Mesangial cell (primary cell): ENCODE results near the gene DOHH. TPM values are rescaled to one million over a fixed set of nuclear protein-coding genes. Genes with fewer than 3 reads are reported as not detected.

Source experiments
- total RNA-seq: library from RNA; depleted of rRNA; stranded (reverse); fragments of >200 nt; gene quantifications from 2 replicates; pipeline ENCODE4 v1.2.3, GENCODE V29; 2015

Gene DOHH
- 19.5 and 32.6 TPM in 2 replicates for total RNA-seq

DNA sequence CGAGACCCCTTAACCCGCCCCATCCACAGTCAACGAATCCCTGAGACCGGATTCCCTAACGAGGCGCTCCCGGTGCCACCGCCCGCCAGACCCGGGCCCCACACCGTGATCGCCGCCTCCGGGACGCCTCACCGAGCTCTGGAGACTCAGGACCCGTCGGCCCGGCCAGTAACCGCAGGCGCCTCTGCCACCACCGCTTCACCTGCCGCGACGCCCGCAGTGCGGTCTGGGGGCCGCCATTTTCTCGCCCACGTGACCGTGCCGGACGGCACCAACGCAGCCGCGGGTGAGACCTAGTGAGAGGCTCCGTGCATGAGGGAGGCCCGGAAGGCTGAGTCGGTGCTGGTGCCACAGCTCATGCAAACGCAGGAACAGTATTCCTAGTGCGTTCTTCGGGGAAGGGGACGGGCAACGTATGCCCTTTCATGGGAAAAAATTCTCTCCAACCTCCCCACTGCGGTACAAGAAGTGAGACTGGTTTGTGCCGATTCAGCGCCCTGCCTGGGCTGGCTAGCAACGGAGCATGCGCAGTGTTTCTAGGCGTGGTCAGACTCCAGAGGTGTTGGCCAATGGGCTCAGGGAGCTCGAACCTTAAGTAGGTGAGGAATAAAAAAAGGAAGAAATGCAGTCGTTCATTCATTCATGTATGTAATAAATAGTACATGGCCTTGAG lies at the start of gene DOHH:
Gene DOHH (minus strand): TSS at position 246 of the 673 bp plus-strand sequence. CDS start 3,860 bp downstream, outside the sequence.

DNA sequence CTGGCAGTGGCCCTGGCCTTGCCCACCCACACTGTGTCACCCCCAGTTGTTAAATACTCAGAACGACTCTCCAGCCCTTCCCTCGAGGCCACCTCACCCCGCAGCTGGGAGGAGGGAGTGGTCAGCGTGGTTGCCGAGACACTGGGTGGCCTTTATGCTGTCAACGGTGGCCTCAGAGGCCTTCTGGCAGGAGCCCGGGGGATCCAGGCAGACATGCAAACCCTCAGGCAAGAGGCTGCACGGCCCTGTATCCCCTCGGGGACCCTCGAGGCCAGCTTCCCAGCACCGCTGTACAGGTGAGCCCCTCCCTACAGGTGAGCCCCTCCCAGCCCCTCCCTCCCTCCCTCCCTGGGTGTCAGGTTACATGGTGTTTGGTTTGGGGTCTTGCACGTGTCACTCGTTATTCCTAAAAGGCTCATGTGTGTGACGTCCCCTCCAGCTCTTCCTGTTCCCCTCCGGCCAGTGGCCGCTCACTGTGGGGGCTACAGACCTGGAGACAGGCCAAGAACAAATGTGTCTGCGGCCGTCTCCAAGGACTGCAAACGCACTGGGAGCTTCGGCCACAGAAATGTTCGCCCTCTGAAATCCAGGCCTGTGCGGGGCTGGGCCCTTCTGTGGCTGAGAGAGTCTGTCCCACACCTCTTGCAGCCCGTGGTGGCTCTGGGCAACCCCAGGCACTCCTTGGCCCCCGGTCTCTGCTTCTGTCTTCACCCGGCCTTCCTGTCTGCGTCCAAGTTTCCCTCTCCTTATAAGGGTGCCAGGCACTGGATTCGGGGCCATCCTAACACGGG lies 38.7 kb upstream of the DOHH start, which contains the start of gene TEKTIP1:
Gene TEKTIP1 (plus strand): TSS at position 210 of the 791 bp plus-strand sequence. CDS start 4 bp downstream, at position 214.

DNA sequence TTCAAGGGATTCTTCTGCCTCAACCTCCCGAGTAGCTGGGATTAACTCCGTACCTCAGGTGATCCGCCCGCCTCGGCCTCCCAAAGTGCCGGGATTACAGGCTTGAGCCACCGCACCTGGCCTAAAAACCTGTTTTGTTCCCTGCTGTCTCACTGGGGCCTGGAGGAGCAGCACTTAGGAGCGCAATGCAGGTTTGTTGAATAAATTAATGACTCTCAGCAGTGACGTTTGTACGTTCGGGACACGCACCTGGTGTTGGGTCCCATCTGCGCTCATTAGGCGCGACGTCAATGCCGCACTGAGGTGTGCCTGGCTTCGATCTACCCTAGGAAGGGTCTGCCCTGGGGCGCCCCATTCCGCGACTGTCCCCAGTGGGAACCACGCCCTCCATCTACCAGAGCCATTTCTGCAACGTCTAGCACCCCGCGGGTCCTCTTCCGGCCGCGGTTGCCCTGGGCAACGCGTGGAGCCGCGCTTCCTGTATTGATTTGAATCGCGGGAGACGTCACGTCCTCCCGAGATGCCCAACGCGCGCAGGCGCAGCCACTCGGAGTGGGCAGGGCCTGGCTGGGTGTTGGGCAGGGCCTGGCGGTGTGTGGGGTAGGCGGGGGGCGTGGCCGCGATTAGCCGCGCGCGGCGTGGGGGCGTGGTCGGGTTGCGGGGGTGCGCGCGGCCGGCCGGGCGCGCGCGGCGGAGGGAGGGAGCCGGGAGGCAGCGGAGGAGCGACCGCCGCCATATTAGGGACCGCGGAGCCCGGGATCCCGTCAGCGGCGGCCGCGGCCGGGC lies 5.3 kb upstream of the DOHH start, which contains the start of gene FZR1:
Gene FZR1 (plus strand): TSS at position 714 of the 786 bp plus-strand sequence. CDS start 16,679 bp downstream, outside the sequence.

DNA sequence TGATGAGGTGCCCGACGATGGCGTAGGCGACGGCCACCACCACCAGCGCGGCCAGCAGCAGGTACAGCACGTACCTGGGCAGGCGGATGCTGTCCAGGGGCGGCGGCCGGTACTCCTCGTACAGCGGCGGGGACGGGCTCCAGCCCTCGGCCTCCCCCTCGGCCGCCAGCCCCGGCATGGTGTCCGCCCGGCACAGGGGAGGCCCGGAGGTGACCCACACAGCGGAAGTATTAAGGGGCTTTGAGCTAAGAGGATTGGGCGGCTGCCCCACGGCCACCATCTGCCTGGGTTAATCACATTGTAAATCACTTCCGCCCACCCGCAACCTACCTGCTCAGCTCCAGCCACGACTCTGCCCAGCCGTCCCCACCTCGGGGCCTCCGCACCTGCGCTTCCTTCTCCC lies 17.2 kb downstream of the DOHH start, which contains the start of gene SMIM44:
Gene SMIM44 (minus strand): TSS at position 216 of the 403 bp plus-strand sequence. CDS start 38 bp downstream, at position 178.

DNA sequence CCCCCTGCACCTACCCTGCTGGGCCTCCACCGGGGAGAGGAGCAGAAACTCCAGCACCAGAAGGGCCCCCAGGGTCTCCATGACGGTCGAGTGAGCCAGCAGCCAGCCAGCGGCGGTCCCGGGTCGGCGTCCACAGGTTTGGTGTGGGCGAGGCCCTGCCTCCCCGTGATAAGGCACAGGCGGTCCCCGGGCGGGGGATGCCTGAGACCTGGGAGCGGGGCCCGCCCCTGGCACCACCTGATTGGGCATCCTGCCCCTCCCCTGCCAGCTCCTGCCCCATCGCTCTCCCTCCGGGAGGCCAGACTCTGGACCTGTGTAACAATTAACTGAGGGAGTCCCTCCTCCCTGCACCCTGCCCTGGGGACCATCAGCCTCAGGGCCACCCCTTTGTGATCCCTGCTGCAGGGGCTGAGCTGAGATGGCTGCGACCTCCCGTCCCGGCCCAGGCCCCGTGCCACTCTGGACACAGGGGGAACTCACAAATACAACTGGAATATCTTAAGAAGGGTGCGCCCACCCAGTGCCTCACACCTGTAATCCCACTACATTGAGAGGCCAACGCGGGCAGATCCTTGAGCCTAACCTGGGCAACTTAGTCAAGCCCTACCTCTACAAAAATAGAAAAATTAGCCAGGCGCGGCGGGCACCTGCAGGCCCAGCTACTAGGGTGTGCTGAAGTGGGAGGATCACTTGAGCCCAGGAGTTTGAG lies 19.9 kb downstream of the DOHH start, which contains the start of gene SMIM24:
Gene SMIM24 (minus strand): TSS at position 143 of the 709 bp plus-strand sequence. CDS start 62 bp downstream, at position 81.

Other genes starting within 250 kb of the DOHH start
- gene NFIC, start 134.1 kb downstream of the DOHH start, total RNA-seq: 46.8 and 52.0 TPM in 2 replicates
- 3.2 TPM in 1 of 2 replicates, not detected in the other for gene SMIM24, start 20.1 kb downstream of the DOHH start, total RNA-seq
- gene SMIM44, start 17.2 kb downstream of the DOHH start, total RNA-seq: not detected in 2 replicates
- gene FZR1, start 5.6 kb upstream of the DOHH start, total RNA-seq: 38.2 and 76.3 TPM in 2 replicates
- gene TEKTIP1, start 38.5 kb upstream of the DOHH start, total RNA-seq: not detected in 2 replicates
- gene MFSD12, start 56.9 kb upstream of the DOHH start, total RNA-seq: 287 and 301 TPM in 2 replicates
- 131 and 145 TPM in 2 replicates for gene HMG20B, start 72.3 kb upstream of the DOHH start, total RNA-seq
- 0.49 and 0.89 TPM in 2 replicates for gene GIPC3, start 84.8 kb upstream of the DOHH start, total RNA-seq
- 2.8 and 2.9 TPM in 2 replicates for gene TBXA2R, start 106.2 kb upstream of the DOHH start, total RNA-seq
- 34.7 and 35.1 TPM in 2 replicates for gene CACTIN, start 126.1 kb upstream of the DOHH start, total RNA-seq
- 43.7 and 67.4 TPM in 2 replicates for gene PIP5K1C, start 199.8 kb upstream of the DOHH start, total RNA-seq
- 2.5 TPM in 1 of 2 replicates, not detected in the other for gene TJP3, start 207.7 kb upstream of the DOHH start, total RNA-seq